SU-DHL-6 (cell line): ENCODE data around the gene RASIP1.
"Not testable (repeated sequence)": the region's sequence is repeated elsewhere in the genome, so short reads cannot be mapped to it uniquely, and the experiment has no call there.

ENCODE experiments used
- H2AFZ ChIP-seq: fragments of 200-600 bp; sonication (generic); 2 replicates; pipeline ENCODE4 v1.6.1; 2014; ENCODE audit warnings: low read depth, mild to moderate bottlenecking, moderate library complexity, mixed read lengths, antibody characterized with exemption, low read length; ENCODE audit not compliant: severe bottlenecking
- H3F3A ChIP-seq: fragments of 200-600 bp; shearing (Covaris generic); 2 replicates; pipeline ENCODE4 v1.6.0; 2016; ENCODE audit warnings: antibody characterized with exemption, mild to moderate bottlenecking; ENCODE audit not compliant: insufficient read depth
- H3K27ac ChIP-seq: fragments of 200-600 bp; sonication (generic); 2 replicates; pipeline ENCODE4 v1.5.1; 2016; ENCODE audit warnings: low read depth, mild to moderate bottlenecking, low read length, moderate library complexity, mixed read lengths
- H3K27me3 ChIP-seq: fragments of 200-600 bp; sonication (generic), shearing (Covaris generic); 2 replicates; pipeline ENCODE4 v1.6.0; 2014; ENCODE audit warnings: mild to moderate bottlenecking, low read length
- H3K36me3 ChIP-seq: fragments of 200-600 bp; sonication (generic); 2 replicates; pipeline ENCODE4 v1.6.1; 2014; ENCODE audit warnings: mild to moderate bottlenecking, low read length, mixed read lengths
- H3K4me2 ChIP-seq: fragments of 300-600, 200-600 bp; shearing (Covaris generic), sonication (generic); 2 replicates; pipeline ENCODE4 v1.6.0; 2014; ENCODE audit warnings: low read length, low read depth, mild to moderate bottlenecking; ENCODE audit not compliant: poor library complexity, severe bottlenecking
- H3K4me3 ChIP-seq: fragments of 200-600 bp; sonication (generic); 2 replicates; pipeline ENCODE4 v1.5.1; 2014; ENCODE audit warnings: antibody characterized with exemption, low read length, mild to moderate bottlenecking, mixed read lengths; ENCODE audit not compliant: insufficient read depth, poor library complexity, severe bottlenecking
- H3K79me2 ChIP-seq: fragments of 200-600 bp; sonication (generic); 2 replicates; pipeline ENCODE4 v1.6.1; 2014; ENCODE audit warnings: mild to moderate bottlenecking, low read length, moderate library complexity; ENCODE audit not compliant: insufficient read depth
- H3K9ac ChIP-seq: fragments of 200-600 bp; sonication (generic); 2 replicates; pipeline ENCODE4 v1.7.0; 2014; ENCODE audit warnings: mild to moderate bottlenecking, low read length
- H3K9me2 ChIP-seq: fragments of 200-600 bp; sonication (generic); replicated peaks from 2 replicates; pipeline ENCODE4 v1.6.1; 2014; ENCODE audit warnings: low read length; ENCODE audit not compliant: insufficient read depth
- H3K9me3 ChIP-seq: fragments of 200-600 bp; sonication (generic); 2 replicates; pipeline ENCODE4 v1.6.1; 2014; ENCODE audit warnings: low read length, mixed read lengths; ENCODE audit not compliant: insufficient read depth
- H4K20me1 ChIP-seq: fragments of 200-600 bp; sonication (generic); 2 replicates; pipeline ENCODE4 v1.6.1; 2014; ENCODE audit warnings: low read depth, mild to moderate bottlenecking, antibody characterized with exemption, low read length, moderate library complexity, mixed read lengths
- EZH2phosphoT487 ChIP-seq: fragments of 200-600 bp; sonication (generic), shearing (Covaris generic); conservative IDR thresholded peaks from 2 replicates; pipeline ENCODE4 v1.6.1; 2018; ENCODE audit warnings: mild to moderate bottlenecking, antibody characterized with exemption, low read length, moderate library complexity, mixed read lengths
- TF ChIP-seq, protein P1 (sequence below): fragments of 200-600 bp; sonication (generic); IDR thresholded peaks from one replicate; pipeline ENCODE4 v1.5.1; 2017; ENCODE audit warnings: antibody characterized with exemption, mild to moderate bottlenecking, low read length, moderate library complexity; ENCODE audit not compliant: insufficient read depth, poor library complexity, severe bottlenecking

The RASIP1 gene

DNA sequence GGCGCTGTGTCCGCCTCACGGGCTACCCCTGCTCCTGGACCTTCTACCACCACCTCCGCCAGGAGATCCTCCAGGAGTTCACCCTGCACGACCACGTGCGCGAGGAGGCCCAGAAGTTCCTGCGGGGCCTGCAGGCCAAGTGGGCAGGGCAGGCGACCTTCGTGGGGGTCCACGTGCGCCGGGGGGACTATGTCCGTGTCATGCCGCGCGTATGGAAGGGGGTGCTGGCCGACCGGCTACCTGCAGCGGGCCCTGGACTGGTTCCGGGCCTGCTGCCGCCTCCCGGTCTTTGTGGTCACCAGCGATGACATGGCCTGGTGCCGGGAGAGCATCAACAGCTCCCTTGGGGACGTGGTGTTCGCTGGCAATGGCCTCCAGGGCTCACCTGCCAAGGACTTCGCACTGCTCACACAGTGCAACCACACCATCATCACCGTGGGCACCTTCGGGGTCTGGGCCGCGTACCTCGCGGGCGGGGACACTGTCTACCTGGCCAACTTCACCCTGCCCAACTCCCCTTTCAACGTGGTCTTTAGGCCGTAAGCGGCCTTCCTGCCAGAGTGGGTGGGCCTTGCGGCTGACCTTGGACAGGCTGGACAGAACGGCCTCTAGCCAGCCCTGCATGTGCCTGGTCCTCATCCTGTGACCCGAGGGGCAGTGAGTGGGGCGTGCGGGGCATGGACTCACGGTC lies 59.8 kb downstream of the RASIP1 start:
- no peak overlapping the region for H2AFZ ChIP-seq
- H3K9me2 ChIP-seq = no peaks in the 10 kb centered on the region
- no peak overlapping the region for H3K4me3 ChIP-seq
- H3F3A ChIP-seq = no peaks in the 10 kb centered on the region
- no peak for TF ChIP-seq EZH2phosphoT487
- TF ChIP-seq, protein P1, sequence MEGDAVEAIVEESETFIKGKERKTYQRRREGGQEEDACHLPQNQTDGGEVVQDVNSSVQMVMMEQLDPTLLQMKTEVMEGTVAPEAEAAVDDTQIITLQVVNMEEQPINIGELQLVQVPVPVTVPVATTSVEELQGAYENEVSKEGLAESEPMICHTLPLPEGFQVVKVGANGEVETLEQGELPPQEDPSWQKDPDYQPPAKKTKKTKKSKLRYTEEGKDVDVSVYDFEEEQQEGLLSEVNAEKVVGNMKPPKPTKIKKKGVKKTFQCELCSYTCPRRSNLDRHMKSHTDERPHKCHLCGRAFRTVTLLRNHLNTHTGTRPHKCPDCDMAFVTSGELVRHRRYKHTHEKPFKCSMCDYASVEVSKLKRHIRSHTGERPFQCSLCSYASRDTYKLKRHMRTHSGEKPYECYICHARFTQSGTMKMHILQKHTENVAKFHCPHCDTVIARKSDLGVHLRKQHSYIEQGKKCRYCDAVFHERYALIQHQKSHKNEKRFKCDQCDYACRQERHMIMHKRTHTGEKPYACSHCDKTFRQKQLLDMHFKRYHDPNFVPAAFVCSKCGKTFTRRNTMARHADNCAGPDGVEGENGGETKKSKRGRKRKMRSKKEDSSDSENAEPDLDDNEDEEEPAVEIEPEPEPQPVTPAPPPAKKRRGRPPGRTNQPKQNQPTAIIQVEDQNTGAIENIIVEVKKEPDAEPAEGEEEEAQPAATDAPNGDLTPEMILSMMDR = no peak
- H3K27ac ChIP-seq = no peak overlapping the region
- H3K79me2 ChIP-seq = no peaks in the 10 kb centered on the region
- no peaks in the 10 kb centered on the region for H3K36me3 ChIP-seq
- no peak overlapping the region for H3K4me2 ChIP-seq
- H3K9me3 ChIP-seq = no peaks in the 10 kb centered on the region
- H3K9ac ChIP-seq = no peak overlapping the region
- no peaks in the 10 kb centered on the region for H3K27me3 ChIP-seq
- no peaks in the 10 kb centered on the region for H4K20me1 ChIP-seq

GRCh38 chr19:48680006-48680405 lies 60.4 kb downstream of the RASIP1 start:
- H3K9me3 ChIP-seq, H3K4me3 ChIP-seq, H3K9me2 ChIP-seq, H3K27ac ChIP-seq, H2AFZ ChIP-seq, H3K79me2 ChIP-seq, H3K9ac ChIP-seq, H4K20me1 ChIP-seq, H3K27me3 ChIP-seq, H3K36me3 ChIP-seq, H3F3A ChIP-seq, H3K4me2 ChIP-seq: not testable (repeated sequence)

- H3K36me3 ChIP-seq = no peaks in the 10 kb centered on the region
- no peaks in the 10 kb centered on the region for H3F3A ChIP-seq
- no peaks in the 10 kb centered on the region for H3K9me3 ChIP-seq
- H3K9ac ChIP-seq = no peak overlapping the region
- no peak for TF ChIP-seq EZH2phosphoT487
- TF ChIP-seq, protein P1 = no peak
- H3K4me2 ChIP-seq = no peak overlapping the region
- H4K20me1 ChIP-seq = no peaks in the 10 kb centered on the region
- H2AFZ ChIP-seq = no peak overlapping the region
- no peaks in the 10 kb centered on the region for H3K27me3 ChIP-seq
- no peak overlapping the region for H3K4me3 ChIP-seq
- H3K27ac ChIP-seq = no peak overlapping the region
- H3K79me2 ChIP-seq = no peaks in the 10 kb centered on the region
- H3K9me2 ChIP-seq = no peaks in the 10 kb centered on the region
These were observed 62.2 kb downstream of the RASIP1 start for GRCh38 chr19:48678201-48678600.

GRCh38 chr19:48676887-48677286 lies 63.5 kb downstream of the RASIP1 start:
- Histone ChIP-seq H3K9ac (no peak overlapping the region), H3K9me2 (no peaks in the 10 kb centered on the region), H3K4me2 (no peak overlapping the region), H3K4me3 (no peak overlapping the region), H3K36me3 (no peaks in the 10 kb centered on the region), H3K79me2 (no peaks in the 10 kb centered on the region), H2AFZ (no peak overlapping the region), H4K20me1 (no peaks in the 10 kb centered on the region), H3K27ac (no peak overlapping the region), H3F3A (no peaks in the 10 kb centered on the region), H3K9me3 (no peaks in the 10 kb centered on the region), H3K27me3 (no peaks in the 10 kb centered on the region)
- TF ChIP-seq, protein P1 = no peak
